Activated CD4-positive, alpha-beta T cell treated with anti-CD3 and anti-CD28 coated beads, Interleukin-2, amount 50 U/mL, for 24 hours (primary cell): ENCODE measurements around the gene NUDT9.
"Not testable (repeated sequence)": the region's sequence is repeated elsewhere in the genome, so short reads cannot be mapped to it uniquely, and the experiment has no call there.

Experiments
- DNase-seq, 2 donors: peaks; one replicate each; pipeline ENCODE4 v3.0.0-alpha.2; 2020; ENCODE audit warnings: low read depth in 1 of 2, low spot score in 1 of 2

The NUDT9 gene, protein sequence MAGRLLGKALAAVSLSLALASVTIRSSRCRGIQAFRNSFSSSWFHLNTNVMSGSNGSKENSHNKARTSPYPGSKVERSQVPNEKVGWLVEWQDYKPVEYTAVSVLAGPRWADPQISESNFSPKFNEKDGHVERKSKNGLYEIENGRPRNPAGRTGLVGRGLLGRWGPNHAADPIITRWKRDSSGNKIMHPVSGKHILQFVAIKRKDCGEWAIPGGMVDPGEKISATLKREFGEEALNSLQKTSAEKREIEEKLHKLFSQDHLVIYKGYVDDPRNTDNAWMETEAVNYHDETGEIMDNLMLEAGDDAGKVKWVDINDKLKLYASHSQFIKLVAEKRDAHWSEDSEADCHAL

DNA sequence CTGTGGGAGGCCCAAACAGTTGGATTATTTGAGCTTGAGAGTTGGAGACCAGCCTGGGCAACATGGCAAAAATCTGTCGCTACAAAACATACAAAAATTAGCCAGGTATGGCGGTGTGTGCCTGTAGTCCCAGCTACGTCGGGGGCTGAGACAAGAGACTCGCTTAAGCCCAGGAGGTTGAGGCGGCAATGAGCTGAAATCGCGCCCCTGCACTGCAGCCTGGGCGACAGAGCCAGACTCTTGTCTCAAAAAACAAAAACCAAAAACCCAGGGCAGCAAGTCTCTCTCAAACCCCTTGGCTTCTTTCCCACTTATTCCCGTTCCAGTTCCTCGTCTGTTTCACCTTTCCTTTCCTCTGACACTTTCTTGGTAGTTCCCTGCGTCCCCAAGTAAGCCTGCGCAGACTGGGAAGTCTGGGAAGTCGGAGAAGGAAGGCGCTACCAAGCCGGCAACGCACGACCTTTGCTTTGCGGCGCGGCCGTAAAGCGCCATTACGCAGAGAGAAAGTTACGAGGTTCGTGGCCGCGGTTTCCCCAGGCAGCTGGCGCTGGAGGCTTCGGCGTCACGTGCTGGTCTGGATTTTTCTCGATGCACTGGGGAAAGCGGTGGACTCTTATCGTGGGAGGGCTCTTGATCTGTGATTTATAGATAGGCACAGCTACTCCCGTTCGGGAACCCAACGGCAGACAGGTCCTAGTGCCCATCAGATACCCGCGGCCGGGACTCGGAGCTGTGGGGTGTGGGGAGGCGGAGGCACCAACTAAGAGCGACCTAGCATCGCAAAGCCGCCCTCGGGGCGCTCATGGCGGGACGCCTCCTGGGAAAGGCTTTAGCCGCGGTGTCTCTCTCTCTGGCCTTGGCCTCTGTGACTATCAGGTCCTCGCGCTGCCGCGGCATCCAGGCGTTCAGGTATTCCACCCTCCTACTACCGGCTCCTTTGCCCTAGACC lies at the start of gene NUDT9:
TSS of gene NUDT9 (plus strand) at position 470 of the 949 bp plus-strand sequence. CDS start at position 803, 333 bp downstream.
- DNase-seq = peak; percentile 69 to 81

DNA sequence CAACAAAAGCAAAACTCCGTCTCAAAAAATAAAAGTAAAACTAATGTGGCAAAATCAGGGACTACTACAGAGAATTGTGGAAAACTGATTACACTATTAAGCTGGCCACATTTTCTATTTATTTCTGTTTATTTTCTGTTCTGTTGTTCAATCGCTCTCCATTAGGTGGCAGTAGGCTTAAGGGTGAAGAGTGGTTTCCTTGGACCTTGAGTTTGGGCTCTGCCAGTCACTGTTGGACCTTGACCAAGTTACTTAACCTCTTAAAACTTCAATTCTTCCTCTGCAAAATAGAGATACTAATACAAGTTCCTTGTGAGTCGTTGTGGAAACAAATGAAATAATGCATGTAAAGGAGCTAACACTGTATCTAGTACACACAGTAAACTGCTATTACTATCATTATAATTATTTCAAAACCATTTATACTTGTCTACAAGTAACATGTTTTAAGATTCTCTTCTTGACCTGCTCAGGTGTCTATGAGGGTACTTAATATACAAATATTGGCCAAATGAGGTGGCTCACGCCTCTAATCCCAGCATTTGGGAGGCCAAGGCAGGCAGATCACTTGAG lies 46.6 kb upstream of the NUDT9 start:
- no peak for DNase-seq

DNA sequence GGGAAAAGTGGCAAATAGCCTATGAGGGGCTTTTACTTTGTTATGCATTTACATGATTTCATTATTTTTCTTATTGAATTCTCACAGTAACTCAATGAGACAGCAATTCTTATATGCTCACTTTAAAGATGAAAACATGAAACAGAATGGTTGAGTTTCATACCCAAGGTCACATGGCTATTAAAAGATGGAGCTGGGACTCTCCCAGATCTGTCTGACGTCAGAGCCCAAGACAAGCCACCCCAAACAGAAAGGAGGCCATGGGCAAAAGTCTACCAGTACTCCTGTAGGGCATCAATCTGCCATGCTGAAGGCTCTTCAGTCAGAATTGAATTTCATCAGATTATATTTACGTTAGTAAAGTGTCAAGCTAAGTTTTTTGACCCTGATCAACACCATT lies 44.6 kb upstream of the NUDT9 start:
- no peak for DNase-seq

DNA sequence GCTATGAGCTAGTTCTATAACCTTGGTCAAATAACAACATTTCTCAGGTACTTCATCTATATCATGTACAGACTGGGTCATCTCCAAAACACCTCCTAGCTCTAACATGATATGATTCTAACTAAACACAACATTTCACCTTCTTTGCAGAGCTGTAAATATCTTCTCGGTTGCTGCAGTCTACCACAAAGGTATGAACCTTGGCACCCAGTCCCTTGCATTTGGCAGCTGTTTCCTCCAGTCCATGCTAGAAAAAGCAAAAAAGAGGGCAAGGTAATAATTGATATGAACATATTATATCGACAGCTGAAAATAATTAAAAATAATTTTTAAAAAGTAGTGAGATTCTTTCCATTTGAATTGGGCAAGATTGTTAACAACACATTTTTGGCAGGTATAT lies 40.3 kb upstream of the NUDT9 start:
- no peak for DNase-seq

DNA sequence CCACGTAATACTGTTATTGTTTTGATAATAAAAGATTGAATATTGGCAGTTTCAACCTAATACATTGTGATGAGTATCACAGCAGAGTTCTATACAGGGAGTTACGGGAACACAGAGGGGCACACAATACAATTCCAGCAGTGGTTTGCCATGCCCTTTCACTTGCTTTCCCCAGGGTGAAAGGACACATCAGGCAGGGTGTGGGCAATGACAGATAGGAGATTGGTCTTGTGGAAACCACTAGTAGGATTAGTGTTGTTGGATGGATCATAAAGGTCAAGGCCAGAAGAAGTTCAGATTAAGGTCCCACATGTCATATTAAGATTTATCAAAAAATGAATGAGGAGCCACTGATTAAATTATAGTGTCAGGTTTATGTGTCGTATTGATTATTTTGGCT lies 39.4 kb upstream of the NUDT9 start:
- no peak for DNase-seq

DNA sequence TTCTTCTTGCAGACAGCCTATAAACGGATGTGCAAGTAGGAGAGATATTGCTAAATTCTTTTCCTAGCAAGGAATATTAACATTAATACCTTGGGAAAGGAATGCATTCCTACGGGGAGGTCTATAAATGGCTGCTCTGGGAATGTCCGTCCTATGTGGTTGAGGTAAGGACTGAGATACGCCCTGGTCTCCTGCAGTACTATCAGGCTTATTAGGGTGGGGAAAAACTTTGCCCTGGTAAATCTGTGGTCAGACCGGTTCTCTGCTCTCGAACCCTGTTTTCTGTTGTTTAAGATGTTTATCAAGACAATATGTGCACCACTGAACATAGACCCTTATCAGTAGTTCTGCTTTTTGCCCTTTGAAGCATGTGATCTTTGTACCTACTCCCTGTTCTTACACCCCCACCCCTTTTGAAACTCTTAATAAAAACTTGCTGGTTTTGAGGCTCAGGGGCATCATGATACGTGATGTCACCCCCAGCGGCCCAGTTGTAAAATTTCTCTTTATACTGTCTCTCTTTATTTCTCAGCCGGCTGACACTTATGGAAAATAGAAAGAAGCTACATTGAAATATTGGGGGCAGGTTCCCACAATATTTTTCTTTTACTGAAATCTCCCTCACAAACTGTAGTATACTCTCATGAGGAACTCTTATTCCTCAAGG lies 37.8 kb upstream of the NUDT9 start:
- not testable (repeated sequence) for DNase-seq

DNA sequence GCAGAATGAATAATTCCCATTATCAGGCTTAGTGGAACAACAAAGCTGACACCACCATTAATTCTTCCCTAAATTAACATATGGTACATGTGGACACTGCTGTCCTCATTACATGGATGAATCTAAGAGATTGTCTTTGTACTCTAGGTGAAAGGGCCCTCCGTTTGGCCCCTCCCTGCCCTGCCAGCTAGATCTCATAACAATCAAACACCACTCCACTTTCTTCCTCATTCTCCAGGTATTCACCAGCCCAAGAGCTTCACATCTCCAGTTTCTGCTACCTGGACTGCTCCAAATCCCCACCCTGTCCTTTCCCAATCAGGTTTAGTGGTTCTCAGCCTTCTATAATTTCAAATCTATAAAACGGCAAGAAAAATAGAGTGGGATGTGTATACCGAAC lies 35.1 kb upstream of the NUDT9 start:
- DNase-seq = no peak

DNA sequence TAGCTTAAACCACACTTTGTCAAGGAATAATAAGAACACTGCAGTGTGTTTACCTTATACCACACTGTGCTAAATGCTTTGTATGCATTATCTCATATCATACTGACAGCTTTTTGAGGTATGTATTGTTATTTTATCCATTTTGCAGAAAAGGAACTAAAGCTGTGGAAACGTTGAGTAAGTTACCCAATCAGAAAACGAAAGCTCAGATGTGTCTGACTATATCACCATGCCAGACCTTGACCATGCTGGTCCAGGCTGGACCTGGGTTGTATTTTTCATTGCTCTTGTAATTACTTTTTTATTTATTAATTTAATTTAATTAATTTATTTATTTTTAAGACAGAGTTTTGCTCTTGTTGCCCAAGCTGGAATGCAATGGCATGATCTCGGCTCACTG lies 33.5 kb upstream of the NUDT9 start:
- DNase-seq = no peak

DNA sequence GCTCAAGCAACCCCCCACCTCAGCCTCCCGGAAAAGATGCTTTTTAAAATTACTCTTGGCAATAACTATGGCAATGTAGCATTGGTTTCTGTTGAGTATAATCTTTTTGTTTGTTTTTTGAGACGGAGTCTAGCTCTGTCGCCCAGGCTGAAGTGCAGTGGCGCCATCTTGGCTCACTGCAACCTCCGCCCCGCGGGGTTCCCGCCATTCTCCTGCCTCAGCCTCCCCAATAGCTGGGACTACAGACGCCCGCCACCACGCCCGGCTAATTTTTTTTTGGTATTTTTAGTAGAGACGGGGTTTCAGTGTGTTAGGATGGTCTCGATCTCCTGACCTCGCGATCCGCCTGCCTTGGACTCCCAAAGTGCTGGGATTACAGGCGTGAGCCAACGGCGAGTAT lies 32.3 kb upstream of the NUDT9 start:
- DNase-seq = not testable (repeated sequence)

DNA sequence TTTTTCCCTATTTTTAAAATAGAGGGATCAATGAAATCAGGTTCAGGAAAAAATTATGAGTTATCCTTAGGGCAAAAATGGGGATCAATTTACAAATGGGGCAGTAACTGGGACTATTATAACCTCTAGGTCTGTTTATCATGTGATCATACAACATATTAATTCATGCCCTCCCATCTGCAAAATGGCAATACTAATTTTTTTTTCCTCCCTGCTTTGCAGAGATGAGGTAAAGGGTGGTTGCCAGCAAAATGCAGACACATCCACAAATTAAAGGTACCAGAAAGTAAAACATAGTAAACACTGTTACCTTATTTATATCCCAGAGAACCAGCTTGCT lies 31.9 kb upstream of the NUDT9 start:
- no peak for DNase-seq

DNA sequence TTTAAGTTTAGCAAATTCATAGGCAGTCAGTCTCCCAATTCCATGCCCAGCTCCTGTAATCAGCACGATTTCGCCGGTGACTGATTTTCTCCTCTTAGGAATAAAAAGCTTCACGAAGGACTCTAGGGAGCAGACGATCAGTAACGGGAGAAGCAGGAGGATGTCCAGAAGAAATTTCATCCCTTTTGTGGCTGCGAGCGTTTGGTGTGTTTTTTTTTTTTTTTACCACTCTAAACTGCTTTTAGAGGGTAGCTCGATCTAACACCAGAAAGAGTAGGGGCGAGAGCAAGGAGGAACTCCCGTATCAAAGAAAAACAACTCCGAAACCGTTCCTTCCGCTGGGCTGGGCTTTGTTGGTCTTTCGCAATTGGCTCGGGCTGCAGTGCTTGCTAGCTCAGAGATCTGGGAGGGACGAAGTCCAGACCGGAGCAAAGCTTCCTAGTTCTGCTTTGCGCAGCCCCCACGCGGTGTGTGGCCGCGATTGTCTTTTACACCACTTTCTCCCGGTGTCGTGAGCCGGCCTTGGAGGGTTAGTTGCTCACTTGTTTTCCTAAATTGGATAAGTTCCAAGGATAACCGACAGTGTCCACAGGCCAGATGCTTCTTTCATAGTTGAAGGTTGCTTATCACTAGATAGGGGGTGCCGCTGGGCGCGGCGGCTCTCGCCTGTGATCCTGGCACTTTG lies 31.3 kb upstream of the NUDT9 start, which contains the start of gene HSD17B11:
TSS of gene HSD17B11 (minus strand) at position 298 of the 685 bp plus-strand sequence. CDS start at position 180, 118 bp downstream.
- DNase-seq = peak; percentile 49 to 75

DNA sequence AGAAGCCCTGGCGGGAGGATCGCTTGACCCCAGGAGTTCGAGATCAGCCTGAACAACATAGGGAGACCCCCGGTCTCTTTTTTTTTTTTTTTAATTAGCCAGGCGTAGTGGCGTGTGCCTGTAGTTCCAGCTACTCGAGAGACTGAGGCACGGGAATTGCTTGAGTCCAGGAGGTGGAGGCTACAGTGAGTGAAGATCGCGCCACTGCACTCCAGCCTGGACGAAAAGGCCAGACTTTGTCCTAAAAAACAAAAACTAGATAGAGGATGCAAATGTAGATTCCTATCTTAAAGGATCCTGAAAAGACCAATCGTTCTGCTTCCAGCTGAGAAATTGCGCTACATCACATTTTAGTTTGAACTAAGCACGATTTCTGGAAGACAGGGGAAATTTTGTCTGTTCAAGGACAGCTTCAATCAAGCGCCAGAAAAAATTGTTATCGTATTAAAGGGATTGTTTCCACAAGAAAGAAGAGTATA lies 30.8 kb upstream of the NUDT9 start:
- no peak for DNase-seq

DNA sequence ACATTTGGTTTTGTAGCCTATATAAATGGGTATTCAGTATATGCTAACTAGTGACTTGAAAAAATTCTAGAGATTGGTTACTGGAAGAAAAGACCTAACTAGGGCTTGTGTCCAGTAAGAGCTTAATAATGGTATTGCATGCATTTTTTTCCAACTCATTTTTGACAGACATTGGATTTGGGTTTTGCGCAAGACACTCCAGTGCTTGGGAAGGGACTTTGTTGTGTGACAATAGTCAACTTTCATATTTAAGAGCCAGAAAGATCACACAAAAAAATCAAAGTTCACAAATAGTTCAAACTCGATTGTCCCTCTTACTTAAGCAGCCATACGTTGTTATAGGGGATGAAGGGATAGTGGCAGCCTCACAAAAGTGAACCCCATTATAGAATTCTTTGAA lies 30.2 kb upstream of the NUDT9 start:
- DNase-seq = no peak

DNA sequence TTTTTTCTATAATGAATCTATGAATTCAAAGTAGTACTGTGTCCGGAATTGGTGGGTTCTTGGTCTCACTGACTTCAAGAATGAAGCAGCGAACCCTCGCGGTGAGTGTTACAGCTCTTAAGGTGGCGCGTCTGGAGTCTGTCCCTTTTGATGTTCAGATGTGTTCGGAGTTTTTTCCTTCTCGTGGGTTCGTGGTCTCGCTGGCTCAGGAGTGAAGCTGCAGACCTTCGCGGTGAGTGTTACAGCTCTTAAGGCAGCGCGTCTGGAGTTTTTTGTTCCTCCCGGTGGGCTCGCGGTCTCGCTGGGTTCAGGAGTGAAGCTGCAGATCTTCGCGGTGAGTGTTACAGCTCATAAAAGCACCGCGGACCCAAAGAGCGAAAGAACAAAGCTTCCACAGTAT lies 27.3 kb upstream of the NUDT9 start:
- not testable (repeated sequence) for DNase-seq

DNA sequence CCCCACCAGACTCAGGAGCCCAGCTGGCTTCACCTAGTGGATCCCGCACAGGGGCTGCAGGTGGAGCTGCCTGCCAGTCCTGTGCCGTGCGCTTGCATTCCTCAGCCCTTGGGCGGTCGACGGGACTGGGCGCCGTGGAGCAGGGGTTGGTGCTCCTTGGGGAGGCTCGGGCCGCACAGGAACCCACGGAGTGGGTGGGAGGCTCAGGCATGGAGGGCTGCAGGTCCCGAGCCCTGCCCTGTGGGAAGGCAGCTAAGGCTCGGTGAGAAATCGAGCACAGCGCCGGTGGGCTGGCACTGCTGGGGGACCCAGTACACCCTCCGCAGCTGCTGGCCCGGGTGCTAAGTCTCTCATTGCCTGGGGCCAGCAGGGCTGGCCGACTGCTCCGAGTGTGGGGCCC lies 26.5 kb upstream of the NUDT9 start:
- DNase-seq = not testable (repeated sequence)

DNA sequence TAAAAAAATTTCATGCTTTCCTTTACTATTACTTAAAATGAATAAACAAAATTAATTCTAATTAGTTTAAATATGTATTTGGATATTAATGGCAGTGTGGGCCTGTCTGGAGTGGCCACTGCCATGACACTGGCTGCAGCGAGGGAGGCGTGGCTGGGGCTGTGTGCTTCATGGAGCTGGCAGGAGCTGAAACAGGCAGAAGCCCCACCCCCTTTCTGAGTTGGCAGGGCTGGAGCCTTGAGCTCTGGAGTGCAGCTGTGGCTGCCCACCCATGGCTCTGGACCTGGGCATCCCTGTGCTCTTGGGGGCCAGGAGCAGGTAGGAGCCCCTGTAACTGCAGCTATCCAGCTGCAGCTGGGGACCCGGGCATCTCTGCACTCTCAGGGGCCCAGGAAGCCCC lies 23.2 kb upstream of the NUDT9 start:
- DNase-seq = no peak

DNA sequence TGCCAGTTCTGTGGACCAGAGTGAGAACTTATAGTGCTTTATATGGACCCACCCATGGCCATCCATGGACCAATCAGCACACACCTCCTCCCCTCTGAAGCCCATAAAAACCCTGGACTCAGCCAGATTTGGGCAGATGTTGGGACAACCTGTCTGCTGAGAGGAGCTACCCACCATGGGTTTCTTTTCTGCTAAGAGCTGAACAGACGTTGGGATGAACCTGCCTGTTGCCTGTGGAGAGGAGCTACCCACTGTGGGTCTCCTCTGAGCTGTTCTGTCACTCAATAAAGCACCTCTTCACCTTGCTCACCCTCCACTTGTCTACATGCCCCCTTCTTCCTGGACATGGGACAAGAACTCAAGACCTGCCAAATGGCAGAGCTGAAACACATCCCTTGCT lies 22.4 kb upstream of the NUDT9 start:
- no peak for DNase-seq

DNA sequence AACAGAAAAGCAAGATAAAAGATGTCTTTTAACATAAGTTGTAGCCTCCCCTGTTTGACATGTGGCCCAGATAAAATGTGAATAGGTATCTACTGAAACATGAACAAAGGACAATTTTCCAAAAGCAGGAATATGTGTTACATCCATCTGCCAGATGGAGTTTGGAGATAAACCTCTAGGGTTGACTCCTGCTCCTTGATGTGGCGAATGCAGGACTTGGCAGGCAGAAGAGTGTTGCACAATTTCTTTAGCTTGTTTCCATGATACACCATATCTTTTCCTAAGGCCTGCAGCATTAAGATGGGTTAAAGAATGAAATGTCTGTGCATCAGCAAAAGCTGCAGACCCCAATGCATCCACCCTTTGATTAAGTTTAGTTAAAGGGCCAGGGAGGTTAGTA lies 18.6 kb upstream of the NUDT9 start:
- DNase-seq = not testable (repeated sequence)

DNA sequence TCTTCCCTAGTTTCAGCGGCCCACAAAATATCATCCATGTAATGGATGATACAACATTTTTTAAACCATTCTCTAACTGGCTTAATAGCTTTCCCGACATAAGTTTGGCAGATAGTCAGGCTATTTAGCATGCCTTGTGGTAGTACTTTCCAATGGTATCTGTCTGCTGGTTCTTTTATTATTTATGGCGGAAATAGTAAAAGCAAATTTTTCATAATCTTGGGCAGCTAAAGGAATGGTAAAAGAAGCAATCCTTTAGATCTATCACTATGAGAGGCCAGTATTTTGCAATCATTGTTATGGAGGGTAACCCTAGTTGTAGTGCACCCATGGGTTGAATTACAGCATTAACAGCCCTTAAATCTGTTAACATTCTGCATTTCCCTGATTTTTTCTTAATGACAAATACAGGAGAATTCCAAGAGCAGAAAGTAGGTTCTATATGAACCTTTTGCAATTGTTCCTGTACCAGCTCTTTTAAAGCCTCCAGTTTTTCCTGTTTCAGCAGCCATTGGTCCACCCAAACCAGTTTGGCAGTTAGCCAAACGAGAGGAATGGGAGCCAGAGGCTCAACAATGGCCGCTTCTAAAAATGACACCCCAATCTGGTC lies 17.1 kb upstream of the NUDT9 start:
- DNase-seq = no peak

DNA sequence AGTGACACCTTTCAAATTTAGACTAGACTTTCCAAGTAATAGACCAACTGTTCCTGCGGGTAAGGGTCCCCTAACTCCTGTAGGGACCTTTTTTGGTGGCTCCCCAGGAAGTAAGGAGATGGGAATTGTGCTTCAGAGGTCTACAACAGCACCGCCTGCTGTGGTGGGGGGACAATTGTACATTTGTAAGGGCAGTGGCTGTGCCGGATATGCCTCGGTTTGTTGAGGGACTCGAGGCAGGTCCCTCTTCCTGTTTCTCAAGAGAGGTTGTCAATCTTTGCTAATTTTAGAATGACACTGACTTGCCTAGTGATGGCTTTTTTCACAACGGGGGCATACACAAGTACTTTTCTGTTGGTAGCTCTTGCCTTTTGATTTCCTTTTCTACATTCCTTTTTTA lies 15.9 kb upstream of the NUDT9 start:
- no peak for DNase-seq
